ENCODE results near the gene MGAT5B. TPM values are rescaled to one million over a fixed set of nuclear protein-coding genes. Genes with fewer than 3 reads are reported as not detected.

Gene MGAT5B
- total RNA-seq, 2 donors from 2014 or later, result 3.6 TPM; not detected in 1

- intact Hi-C loops (cut with DNase I), result no loop called here
- Histone ChIP-seq H3K4me1 (no peaks in the 10 kb centered on the region), H3K9me3 (no peaks in the 10 kb centered on the region), H3K4me3 (no peak overlapping the region), H3K27ac (no peak overlapping the region), H3K27me3 (no peaks in the 10 kb centered on the region), H3K36me3 (replicated peaks in 1 of 2; ENCODE audit: insufficient read depth in 1 of 2, low read depth in 2 of 2) (no peaks in the 10 kb centered on the region)
- ATAC-seq (no peak), DNase-seq (no peak)
- 88 to 93% methylated on average over 3 to 9 of the region's 10 CpGs for WGBS, 2 donors
- TF ChIP-seq POLR2A (IDR thresholded peaks at IDR 0.05) (no peak), CTCF (IDR thresholded peaks at IDR 0.05) (no peak)
Measured at GRCh38 chr17:76948301-76948700, 80.1 kb downstream of the MGAT5B start.

- H3K4me1 ChIP-seq, result no peaks in the 10 kb centered on the region
- ATAC-seq, result no peak
Measured at GRCh38 chr17:76948726-76949342, 80.6 kb downstream of the MGAT5B start.

GRCh38 chr17:76949913-76950695, 81.9 kb downstream of the MGAT5B start:
- H3K27me3 ChIP-seq, result no peaks in the 10 kb centered on the region
- no peaks in the 10 kb centered on the region for H3K9me3 ChIP-seq
- H3K27ac ChIP-seq, result no peak overlapping the region
- no peak for DNase-seq
- 50 to 57% methylated on average over 16 to 18 of the region's 18 CpGs for WGBS, 2 donors
- no peaks in the 10 kb centered on the region for H3K36me3 ChIP-seq (replicated peaks in 1 of 2; ENCODE audit: insufficient read depth in 1 of 2, low read depth in 2 of 2)
- ATAC-seq, result no peak
- intact Hi-C loops (cut with DNase I), result no loop called here
- TF ChIP-seq CTCF (IDR thresholded peaks at IDR 0.05) (no peak), POLR2A (IDR thresholded peaks at IDR 0.05) (no peak)
- no peak overlapping the region for H3K4me3 ChIP-seq
- no peaks in the 10 kb centered on the region for H3K4me1 ChIP-seq

More at GRCh38 chr17:76948726-76949342, 80.6 kb downstream of the MGAT5B start:
- H3K27me3 ChIP-seq, result no peaks in the 10 kb centered on the region
- no peaks in the 10 kb centered on the region for H3K36me3 ChIP-seq (replicated peaks in 1 of 2; ENCODE audit: insufficient read depth in 1 of 2, low read depth in 2 of 2)
- no peaks in the 10 kb centered on the region for H3K9me3 ChIP-seq
- 76 to 83% methylated on average over 18 to 27 of the region's 27 CpGs for WGBS, 2 donors
- TF ChIP-seq POLR2A (IDR thresholded peaks at IDR 0.05) (no peak), CTCF (IDR thresholded peaks at IDR 0.05) (no peak)
- intact Hi-C loops (cut with DNase I), result no loop called here
- no peak overlapping the region for H3K27ac ChIP-seq
- DNase-seq, result no peak
- no peak overlapping the region for H3K4me3 ChIP-seq

- 80 to 88% methylated on average over 6 to 8 of the region's 8 CpGs for WGBS, 2 donors
- H3K36me3 ChIP-seq (replicated peaks in 1 of 2; ENCODE audit: insufficient read depth in 1 of 2, low read depth in 2 of 2), result no peaks in the 10 kb centered on the region
- no peaks in the 10 kb centered on the region for H3K4me1 ChIP-seq
- DNase-seq, result no peak
- TF ChIP-seq CTCF (IDR thresholded peaks at IDR 0.05) (no peak), POLR2A (IDR thresholded peaks at IDR 0.05) (no peak)
- H3K27ac ChIP-seq, result no peak overlapping the region
- H3K27me3 ChIP-seq, result no peaks in the 10 kb centered on the region
- no peak overlapping the region for H3K4me3 ChIP-seq
- no peak for ATAC-seq
- H3K9me3 ChIP-seq, result no peaks in the 10 kb centered on the region
- intact Hi-C loops (cut with DNase I), result no loop called here
Measured at GRCh38 chr17:76951375-76951905, 83.2 kb downstream of the MGAT5B start.

Measured in body of pancreas (tissue), 4 donors.